Neutrophil (primary cell): ENCODE data around the gene HPGD.

Experiments used
- H3K27ac ChIP-seq: fragments of 200-600 bp; sonication (generic); 2 replicates; pipeline ENCODE4 v1.5.1; 2016; ENCODE audit warnings: mild to moderate bottlenecking, moderate library complexity
- H3K27me3 ChIP-seq: fragments of 200-600 bp; sonication (generic); 2 replicates; pipeline ENCODE4 v1.6.0; 2016; ENCODE audit warnings: mild to moderate bottlenecking
- H3K36me3 ChIP-seq: fragments of 200-600 bp; sonication (generic); 2 replicates; pipeline ENCODE4 v1.5.1; 2017
- H3K4me1 ChIP-seq, 2 experiments: fragments of 200-600 bp in 1 of 2; sonication (generic) in 1 of 2; 1 replicate in 1 of 2; 2 replicates in 1 of 2; pipeline versions ENCODE4 v1.5.1 to v1.6.1; 2013 to 2016; ENCODE audit warnings: low read depth in 1 of 2, low read length in 1 of 2, mild to moderate bottlenecking in 1 of 2, moderate library complexity in 1 of 2; ENCODE audit not compliant: control insufficient read depth in 1 of 2, insufficient read depth in 1 of 2
- H3K4me3 ChIP-seq, 2 experiments: fragments of 200-600 bp in 1 of 2; sonication (generic) in 1 of 2; 1 replicate in 1 of 2; 2 replicates in 1 of 2; pipeline ENCODE4 v1.5.1; 2013 to 2016; ENCODE audit warnings: low read depth in 1 of 2, low read length in 1 of 2, mild to moderate bottlenecking in 1 of 2, moderate library complexity in 1 of 2
- H3K9me3 ChIP-seq: fragments of 200-600 bp; sonication (generic); 2 replicates; pipeline ENCODE4 v1.5.1; 2016
- CTCF ChIP-seq: fragments of 200-600 bp; sonication (generic); IDR thresholded peaks from 2 replicates; pipeline ENCODE4 v1.5.1; 2016; ENCODE audit warnings: antibody characterized with exemption

Gene HPGD

GRCh38 chr4:174549721-174550120 lies 27.4 kb upstream of the HPGD start:
- Histone ChIP-seq H3K4me3 (no peak overlapping the region), H3K36me3 (no peaks in the 10 kb centered on the region), H3K27ac (no peak overlapping the region), H3K4me1 (no peaks in the 10 kb centered on the region), H3K27me3 (no peaks in the 10 kb centered on the region), H3K9me3 (no peaks in the 10 kb centered on the region)
- TF ChIP-seq CTCF: no peak

- no peak for TF ChIP-seq CTCF
- no peak overlapping the region for H3K27ac ChIP-seq
- H3K9me3 ChIP-seq: no peaks in the 10 kb centered on the region
- H3K36me3 ChIP-seq: no peaks in the 10 kb centered on the region
- H3K4me1 ChIP-seq: no peaks in the 10 kb centered on the region
- H3K4me3 ChIP-seq: no peak overlapping the region
- no peaks in the 10 kb centered on the region for H3K27me3 ChIP-seq
Measured at GRCh38 chr4:174545268-174545667, 23.0 kb upstream of the HPGD start.

GRCh38 chr4:174544496-174544895 lies 22.2 kb upstream of the HPGD start:
- Histone ChIP-seq H3K9me3 (no peaks in the 10 kb centered on the region), H3K4me1 (no peaks in the 10 kb centered on the region), H3K36me3 (no peaks in the 10 kb centered on the region), H3K27ac (no peak overlapping the region), H3K27me3 (no peaks in the 10 kb centered on the region), H3K4me3 (no peak overlapping the region)
- TF ChIP-seq CTCF: no peak

- Histone ChIP-seq H3K36me3 (no peaks in the 10 kb centered on the region), H3K27ac (no peak overlapping the region), H3K4me3 (no peak overlapping the region), H3K9me3 (no peaks in the 10 kb centered on the region), H3K27me3 (no peaks in the 10 kb centered on the region), H3K4me1 (no peaks in the 10 kb centered on the region)
- no peak for TF ChIP-seq CTCF
Measured at GRCh38 chr4:174540175-174540574, 17.9 kb upstream of the HPGD start.

- H3K4me3 ChIP-seq: no peak overlapping the region
- no peaks in the 10 kb centered on the region for H3K36me3 ChIP-seq
- no peaks in the 10 kb centered on the region for H3K4me1 ChIP-seq
- no peak overlapping the region for H3K27ac ChIP-seq
- no peaks in the 10 kb centered on the region for H3K9me3 ChIP-seq
- TF ChIP-seq CTCF: no peak
- no peaks in the 10 kb centered on the region for H3K27me3 ChIP-seq
Measured at GRCh38 chr4:174539571-174539970, 17.3 kb upstream of the HPGD start.

- no peak overlapping the region for H3K4me3 ChIP-seq
- H3K36me3 ChIP-seq: no peaks in the 10 kb centered on the region
- no peaks in the 10 kb centered on the region for H3K4me1 ChIP-seq
- H3K9me3 ChIP-seq: no peaks in the 10 kb centered on the region
- TF ChIP-seq CTCF: no peak
- no peaks in the 10 kb centered on the region for H3K27me3 ChIP-seq
- H3K27ac ChIP-seq: no peak overlapping the region
Measured at GRCh38 chr4:174538876-174539250, 16.6 kb upstream of the HPGD start.
